Measurements from ENCODE around the gene MORN5. TPM values are rescaled to one million over a fixed set of nuclear protein-coding genes. Genes with fewer than 3 reads are reported as not detected.

Gene MORN5
- polyA plus RNA-seq, 1 donor from 2014 or later, result not detected

GRCh38 chr9:122197426-122197825 is 37.7 kb downstream of the MORN5 start:
- H3K4me2 ChIP-seq (ENCODE audit: low read length), result no peak overlapping the region
- no peaks in the 10 kb centered on the region for H4K20me1 ChIP-seq (ENCODE audit: insufficient read depth)
- no peak overlapping the region for H3K4me3 ChIP-seq (ENCODE audit: low read length)
- no peaks in the 10 kb centered on the region for H3K36me3 ChIP-seq (ENCODE audit: insufficient read depth, low read length)
- H3K9ac ChIP-seq (ENCODE audit: low read length), result no peak overlapping the region
- H3K27me3 ChIP-seq (ENCODE audit: insufficient read depth, low read depth, low read length), result no peaks in the 10 kb centered on the region
- H3K9me2 ChIP-seq (ENCODE audit: insufficient read depth, low read length), result no peaks in the 10 kb centered on the region
- no peaks in the 10 kb centered on the region for H3K9me3 ChIP-seq (ENCODE audit: low read length)
- TF ChIP-seq EZH2 (IDR thresholded peaks at IDR 0.05; ENCODE audit: borderline replicate concordance, insufficient read depth, low read length, poor library complexity, severe bottlenecking) (no peak), TAF1 (IDR thresholded peaks at IDR 0.05; ENCODE audit: low read depth) (no peak), SMC3 (conservative IDR thresholded peaks at IDR 0.05; ENCODE audit: poor library complexity) (no peak), CTCF (IDR thresholded peaks at IDR 0.05; ENCODE audit: poor library complexity, severe bottlenecking) (no peak), POLR2AphosphoS5 (IDR thresholded peaks at IDR 0.05) (no peak), RAD21 (conservative IDR thresholded peaks at IDR 0.05) (no peak), REST (IDR thresholded peaks at IDR 0.05; ENCODE audit: borderline replicate concordance) (no peak)
- no peak overlapping the region for H2AFZ ChIP-seq (ENCODE audit: low read depth, low read length)
- no peak overlapping the region for H3K27ac ChIP-seq (ENCODE audit: low read length)
- H3K79me2 ChIP-seq (replicated peaks; ENCODE audit: insufficient read depth, low read length), result no peaks in the 10 kb centered on the region
- no peaks in the 10 kb centered on the region for H3F3A ChIP-seq (ENCODE audit: insufficient read depth, low read length, poor library complexity, severe bottlenecking)

GRCh38 chr9:122197882-122198281 is 38.2 kb downstream of the MORN5 start:
- Histone ChIP-seq H3K4me3 (ENCODE audit: low read length) (no peak overlapping the region), H3K79me2 (replicated peaks; ENCODE audit: insufficient read depth, low read length) (no peaks in the 10 kb centered on the region), H3K9me2 (ENCODE audit: insufficient read depth, low read length) (no peaks in the 10 kb centered on the region), H2AFZ (ENCODE audit: low read depth, low read length) (no peak overlapping the region), H3F3A (ENCODE audit: insufficient read depth, low read length, poor library complexity, severe bottlenecking) (no peaks in the 10 kb centered on the region), H3K27me3 (ENCODE audit: insufficient read depth, low read depth, low read length) (no peaks in the 10 kb centered on the region), H3K9ac (ENCODE audit: low read length) (no peak overlapping the region), H3K27ac (ENCODE audit: low read length) (no peak overlapping the region), H3K36me3 (ENCODE audit: insufficient read depth, low read length) (no peaks in the 10 kb centered on the region), H3K4me2 (ENCODE audit: low read length) (no peak overlapping the region), H4K20me1 (ENCODE audit: insufficient read depth) (no peaks in the 10 kb centered on the region), H3K9me3 (ENCODE audit: low read length) (no peaks in the 10 kb centered on the region)
- TF ChIP-seq MXI1 (conservative IDR thresholded peaks at IDR 0.05; ENCODE audit: poor library complexity, severe bottlenecking) (no peak), POLR2AphosphoS5 (IDR thresholded peaks at IDR 0.05) (no peak), REST (IDR thresholded peaks at IDR 0.05; ENCODE audit: borderline replicate concordance) (no peak), RAD21 (conservative IDR thresholded peaks at IDR 0.05) (no peak), CTCF (IDR thresholded peaks at IDR 0.05; ENCODE audit: poor library complexity, severe bottlenecking) (no peak), TAF1 (IDR thresholded peaks at IDR 0.05; ENCODE audit: low read depth) (no peak), EP300 (conservative IDR thresholded peaks at IDR 0.05; ENCODE audit: poor library complexity, severe bottlenecking) (no peak), EZH2 (IDR thresholded peaks at IDR 0.05; ENCODE audit: borderline replicate concordance, insufficient read depth, low read length, poor library complexity, severe bottlenecking) (no peak), SMC3 (conservative IDR thresholded peaks at IDR 0.05; ENCODE audit: poor library complexity) (no peak)

All from neural cell (in vitro differentiated cells).